HT-29 (cell line): ENCODE results near the gene SLFN13. TPM values are rescaled to one million over a fixed set of nuclear protein-coding genes. Genes with fewer than 3 reads are reported as not detected.
"Not testable (repeated sequence)": the region's sequence is repeated elsewhere in the genome, so short reads cannot be mapped to it uniquely, and the experiment has no call there.

Source experiments
- DNase-seq: peaks from one replicate; pipeline ENCODE4 v3.0.0-alpha.2; 2015; ENCODE audit warnings: low spot score
- small RNA-seq: library from RNA; depleted of rRNA; stranded (forward); fragments of <200 nt; gene quantifications from one replicate; pipeline ENCODE3, GENCODE V24; 2014
- total RNA-seq: library from RNA; depleted of rRNA; stranded (reverse); fragments of >200 nt; shearing (Covaris generic); gene quantifications from 2 replicates; pipeline ENCODE4 v1.2.3, GENCODE V29; 2014; rRNA removed

Gene SLFN13
- total RNA-seq, 1 experiment from 2014 or later: not detected

DNA sequence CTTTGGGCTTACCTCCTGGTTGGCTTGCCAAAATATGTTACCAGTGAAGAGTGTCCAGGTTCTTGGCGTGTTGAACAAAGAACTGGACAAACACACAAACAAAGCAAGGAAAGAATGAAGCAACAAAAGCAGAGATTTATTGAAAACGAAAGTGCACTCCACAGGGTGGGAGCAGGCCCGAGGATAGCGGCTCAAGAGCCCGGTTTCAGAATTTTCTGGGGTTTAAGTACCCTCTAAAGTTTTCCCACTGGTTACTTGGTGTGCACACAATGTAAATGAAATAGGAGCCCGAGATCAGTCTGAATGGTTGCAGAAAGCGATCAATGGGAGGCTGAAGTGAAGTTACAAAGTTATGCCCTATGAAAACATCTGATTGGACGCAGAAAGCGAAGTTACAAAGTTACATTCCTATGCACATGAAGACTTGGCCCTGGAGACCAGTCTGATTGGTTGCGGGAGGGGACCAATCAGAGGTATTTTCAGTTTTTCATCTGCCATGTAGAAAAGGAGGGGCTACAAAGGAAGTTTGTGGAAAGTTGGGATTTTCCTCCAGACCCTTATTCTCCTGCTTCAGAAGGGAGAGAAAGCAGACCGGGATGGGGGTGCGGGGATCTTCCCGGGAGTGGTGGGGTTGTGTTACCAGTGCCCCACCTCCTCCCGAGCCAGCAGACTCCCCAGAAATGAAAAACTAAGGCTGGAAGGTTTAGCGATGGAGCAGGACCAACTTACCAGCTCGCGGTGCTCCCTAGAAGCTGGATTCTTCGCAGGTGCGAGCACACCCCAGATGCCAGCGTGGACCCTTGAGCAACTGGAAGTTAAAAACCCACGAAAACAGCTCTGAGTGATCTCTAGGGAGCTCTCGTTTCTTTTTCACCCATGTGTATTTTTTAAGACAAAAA lies 16.1 kb downstream of the SLFN13 start, which contains the start of gene SLFN12:
TSS of gene SLFN12 (minus strand) at position 325 of the 899 bp plus-strand sequence. CDS start 9,472 bp downstream, outside the sequence.
- no peak for DNase-seq

DNA sequence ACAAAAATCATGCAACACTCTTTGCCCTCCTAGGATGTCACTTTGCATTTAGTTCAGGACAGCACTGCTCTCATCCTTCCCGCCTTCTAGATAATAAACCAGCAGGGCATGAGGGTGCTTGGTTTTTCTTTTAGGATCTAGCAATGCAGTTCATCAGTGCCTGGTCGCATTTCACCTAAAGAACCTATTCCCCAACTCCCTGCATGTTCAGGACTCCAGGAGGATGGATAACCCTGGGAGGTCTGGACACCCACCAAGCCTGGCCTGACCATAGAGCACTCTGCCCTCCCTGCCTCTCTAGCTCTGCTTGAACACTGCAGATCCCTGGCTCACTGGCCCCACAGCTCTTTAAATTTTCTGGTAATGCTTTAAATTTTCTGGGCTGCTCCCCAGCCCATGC lies 18.9 kb downstream of the SLFN13 start:
- DNase-seq: no peak

DNA sequence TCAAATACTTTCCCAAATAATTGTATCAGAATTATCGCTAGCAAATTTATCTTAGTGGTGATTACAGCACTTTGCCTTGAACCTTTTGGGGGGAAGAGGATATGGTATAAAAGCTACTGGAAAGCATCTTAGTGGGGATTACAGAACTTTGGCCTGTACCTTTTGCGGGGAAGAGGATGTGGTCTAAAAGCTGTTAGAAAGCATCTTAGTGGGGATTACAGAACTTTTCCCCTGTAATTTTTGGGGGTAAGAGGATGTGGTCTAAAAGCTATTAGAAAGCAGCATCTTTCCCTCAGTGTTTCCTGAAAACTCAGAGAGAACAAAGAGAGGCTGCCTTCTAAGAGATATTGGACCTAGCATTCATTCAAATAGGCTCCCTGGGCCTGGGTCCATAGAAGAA lies 20.3 kb downstream of the SLFN13 start:
- DNase-seq: no peak

DNA sequence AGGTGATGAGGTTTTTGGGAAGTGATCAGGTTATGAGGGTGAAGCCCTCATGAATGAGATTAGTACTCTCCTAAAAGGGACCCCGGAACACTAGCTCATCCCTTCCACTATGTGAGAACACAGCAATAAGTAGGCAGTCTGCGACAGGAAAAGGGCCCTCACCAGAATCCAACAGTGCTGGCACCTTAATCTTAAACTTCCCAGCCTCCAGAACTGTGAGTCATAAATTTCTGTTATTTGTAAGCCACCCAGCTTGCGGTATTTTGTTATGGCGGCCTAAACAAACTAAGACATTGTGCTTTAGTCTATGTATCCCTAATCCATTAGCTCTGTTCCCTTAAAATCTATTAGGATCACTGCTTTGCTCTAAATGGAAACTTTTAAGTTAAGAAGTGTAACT lies 24.8 kb downstream of the SLFN13 start:
- no peak for DNase-seq

DNA sequence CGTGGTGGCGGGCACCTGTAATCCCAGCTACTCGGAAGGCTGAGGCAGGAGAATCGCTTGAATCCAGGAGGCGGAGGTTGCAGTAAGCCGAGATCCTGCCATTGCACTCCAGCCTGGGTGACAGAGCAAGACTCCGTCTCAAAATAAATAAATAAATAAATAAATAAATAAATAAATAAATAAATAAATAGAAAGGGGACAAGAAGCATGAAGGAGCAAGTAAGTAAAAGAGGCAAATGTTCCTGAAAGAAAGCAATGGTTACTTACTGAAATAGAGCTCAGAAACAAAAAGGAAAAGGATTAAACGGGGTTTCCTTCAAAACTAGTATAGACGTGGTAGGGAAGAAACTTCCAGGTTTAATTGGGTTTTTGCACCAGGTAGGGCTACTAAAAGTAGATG lies 27.5 kb downstream of the SLFN13 start:
- not testable (repeated sequence) for DNase-seq

DNA sequence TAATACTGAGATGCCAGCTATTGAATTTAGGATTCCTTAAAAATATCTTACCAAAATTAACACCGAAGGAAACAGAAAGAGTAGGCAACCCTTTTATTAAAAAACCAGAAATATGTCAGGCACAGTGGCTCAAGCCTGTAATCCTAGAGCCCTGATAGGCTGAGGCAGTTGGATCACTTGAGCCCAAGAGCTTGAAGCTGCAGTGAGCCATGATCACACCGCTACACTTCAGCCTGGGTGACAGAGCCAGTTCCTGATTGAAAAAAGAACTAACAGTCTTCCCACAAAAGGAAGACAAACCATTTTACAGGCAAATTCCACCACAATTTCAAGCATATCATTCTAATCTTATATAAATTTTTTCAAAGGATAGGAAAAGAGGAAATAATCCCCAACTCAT lies 31.9 kb downstream of the SLFN13 start:
- DNase-seq: no peak

DNA sequence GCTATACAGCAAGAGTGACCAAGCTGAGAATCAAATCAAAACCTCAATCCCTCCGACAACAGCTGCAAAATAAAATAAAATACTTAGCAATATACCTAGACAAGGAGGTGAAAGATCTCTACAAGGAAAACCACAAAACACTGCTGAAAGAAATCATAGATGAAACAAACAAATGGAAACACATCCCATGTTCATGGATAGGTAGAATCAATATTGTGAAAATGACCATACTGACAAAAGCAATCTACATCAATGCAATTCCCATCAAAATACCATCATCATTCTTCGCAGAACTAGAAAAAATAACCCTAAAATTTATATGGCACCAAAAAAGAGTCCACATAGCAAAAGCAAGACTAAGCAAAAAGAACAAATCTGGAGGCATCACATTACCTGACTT lies 33.9 kb downstream of the SLFN13 start:
- not testable (repeated sequence) for DNase-seq

DNA sequence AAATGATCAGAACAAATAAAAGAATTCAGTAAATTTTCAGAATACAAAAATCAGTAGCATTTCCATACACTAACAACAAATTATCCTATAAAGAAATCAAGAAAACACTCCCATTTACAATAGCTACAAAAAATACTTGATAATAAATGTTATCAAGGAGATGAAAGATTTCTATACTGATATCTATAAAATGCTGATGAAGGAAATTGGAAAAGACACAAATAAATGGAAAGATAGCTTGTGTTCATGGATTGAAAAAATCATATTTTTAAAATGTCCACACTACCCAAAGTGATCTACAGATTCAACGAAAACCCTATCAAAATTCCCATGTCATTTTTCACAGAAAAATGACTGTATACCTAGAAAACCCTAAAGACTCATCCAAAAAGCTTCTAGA lies 34.3 kb downstream of the SLFN13 start:
- no peak for DNase-seq

DNA sequence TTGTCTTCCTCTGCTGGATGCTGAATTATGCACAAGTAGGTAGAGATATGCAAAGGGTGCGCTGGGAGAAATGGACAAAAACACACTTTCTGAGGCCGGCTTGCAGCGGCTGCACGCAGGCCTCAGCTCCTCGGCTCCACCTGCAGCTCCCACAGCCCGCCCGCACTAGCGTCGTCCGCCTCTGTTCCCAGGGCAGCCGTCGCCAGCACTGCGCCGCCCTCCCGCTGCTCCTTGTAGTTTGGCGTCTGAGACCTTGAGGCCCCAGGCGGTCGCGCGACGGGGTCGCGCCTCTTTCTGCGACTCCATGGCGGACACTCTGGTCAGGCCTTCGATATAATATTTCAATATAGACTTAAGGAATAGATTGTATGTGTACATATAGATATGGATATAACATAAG lies 41.0 kb downstream of the SLFN13 start:
- no peak for DNase-seq

DNA sequence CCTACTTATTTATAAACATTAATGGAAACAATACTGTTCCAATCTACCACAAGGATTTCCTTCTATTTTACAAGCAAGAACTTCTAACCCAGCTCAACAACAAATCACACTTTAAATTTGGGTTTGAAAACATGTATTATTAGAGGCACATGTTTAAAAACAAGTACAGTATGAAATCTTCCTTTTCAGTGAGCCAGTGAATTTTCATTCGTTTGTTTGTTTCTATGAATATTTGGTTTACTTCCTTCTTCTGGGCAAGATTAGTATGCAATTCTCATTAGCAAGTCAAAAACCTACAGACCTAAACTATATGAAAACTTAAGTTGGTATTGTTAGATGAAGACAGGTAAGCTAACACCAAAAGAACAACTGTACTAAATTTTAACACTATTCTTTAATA lies 42.0 kb downstream of the SLFN13 start:
- DNase-seq: no peak

DNA sequence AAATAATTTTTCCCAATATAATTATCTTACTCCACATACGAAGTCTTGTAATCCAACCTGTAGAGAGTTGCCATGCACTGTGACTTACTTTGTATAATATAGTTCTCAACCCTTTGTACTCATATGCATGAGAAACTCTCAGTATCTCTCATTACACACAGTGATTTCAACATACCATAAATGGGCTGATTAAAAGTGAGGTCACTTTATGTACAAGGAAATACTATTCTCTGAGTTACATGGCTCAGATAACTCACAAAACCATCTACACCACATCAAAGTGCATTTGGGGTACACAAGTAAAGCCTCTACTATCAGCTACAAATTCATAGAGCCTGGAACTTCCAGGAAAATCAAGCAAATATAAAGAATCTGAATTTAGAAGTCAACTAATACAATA lies 44.2 kb downstream of the SLFN13 start:
- peak; percentile 54 for DNase-seq

DNA sequence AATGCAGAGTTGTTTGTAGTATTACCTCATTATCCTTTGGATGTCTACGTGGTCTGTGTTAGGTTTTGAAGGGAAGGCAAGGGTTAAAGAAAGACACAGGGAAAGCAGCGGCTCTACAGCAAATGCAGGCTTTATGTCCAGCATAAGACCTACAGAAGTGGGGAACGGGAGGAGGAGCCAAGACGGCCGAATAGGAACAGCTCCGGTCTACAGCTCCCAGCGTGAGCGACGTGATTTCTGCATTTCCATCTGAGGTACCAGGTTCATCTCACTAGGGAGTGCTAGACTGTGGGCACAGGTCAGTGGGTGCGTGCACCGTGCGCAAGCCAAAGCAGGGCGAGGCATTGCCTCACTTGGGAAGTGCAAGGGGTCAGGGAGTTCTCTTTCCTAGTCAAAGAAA lies 54.8 kb downstream of the SLFN13 start:
- peak; percentile 63 for DNase-seq

DNA sequence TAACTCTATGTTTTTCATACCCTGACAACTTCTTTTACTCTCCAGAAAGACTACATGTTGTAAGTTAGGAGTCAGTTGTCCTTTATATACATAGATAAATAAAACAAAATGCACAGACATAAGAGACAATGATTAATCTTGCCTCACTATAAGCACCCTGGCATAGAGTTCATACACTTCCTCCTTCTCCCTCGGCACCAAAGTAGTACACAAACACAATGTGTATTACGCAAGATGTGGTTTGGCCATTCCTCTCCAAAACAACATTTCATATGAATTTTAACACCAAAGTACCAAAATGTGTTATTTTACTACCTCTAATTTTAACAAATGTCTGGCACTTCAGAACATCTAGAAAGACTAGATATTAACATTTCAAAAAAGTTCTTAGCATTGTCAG lies 57.9 kb downstream of the SLFN13 start:
- no peak for DNase-seq

DNA sequence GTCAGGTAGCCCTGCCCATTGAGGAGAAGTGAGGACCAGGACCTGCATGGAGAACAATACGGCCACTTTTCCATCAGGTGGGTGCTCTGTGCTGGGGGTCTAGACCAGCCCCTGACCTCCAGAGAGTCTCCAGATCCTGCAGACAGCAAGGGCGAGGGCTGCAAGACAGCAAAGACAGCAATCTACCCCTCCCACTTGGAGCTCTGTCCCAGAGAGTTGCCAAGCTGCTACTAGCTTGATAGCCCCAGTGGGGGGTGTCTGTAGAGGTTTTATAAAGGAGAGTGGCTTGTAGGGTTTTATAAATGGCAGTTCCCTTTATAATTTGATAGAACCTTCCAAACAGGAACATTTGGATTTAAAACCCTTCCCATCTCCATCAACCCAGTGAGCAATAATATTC lies 58.4 kb downstream of the SLFN13 start:
- DNase-seq: no peak

DNA sequence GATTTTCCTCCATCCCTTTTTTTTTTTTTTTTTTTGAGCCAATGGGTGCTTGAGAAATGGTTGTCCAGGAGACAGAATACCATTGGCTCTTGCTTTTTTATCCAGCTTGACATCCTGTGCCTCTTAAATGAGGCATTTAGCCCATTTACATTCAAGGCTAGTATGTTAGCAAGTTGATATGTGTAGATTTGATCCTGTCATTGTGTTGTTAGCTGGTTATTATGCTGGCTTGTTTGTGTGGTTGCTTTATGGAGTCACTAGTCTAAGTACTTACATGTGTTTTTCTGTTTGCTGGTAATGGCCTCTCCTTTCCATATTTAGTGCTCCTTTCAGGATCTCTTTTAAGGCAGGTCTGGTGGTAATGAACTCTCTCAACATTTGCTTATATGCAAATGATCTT lies 61.1 kb downstream of the SLFN13 start:
- DNase-seq: no peak

Small RNA genes within 50 kb of the gene (small RNA-seq; reads per million reads assigned to genes)
- gene AC060766.5: not detected

Other genes with a start within 250 kb of the SLFN13 start
- 2.0 and 3.8 TPM in 2 replicates for gene SLFN5, start 205.7 kb downstream of the SLFN13 start, total RNA-seq
- gene SLFN11, start 75.1 kb downstream of the SLFN13 start, total RNA-seq: not detected in 2 replicates
- not detected in 2 replicates for gene SLFN12, start 16.3 kb downstream of the SLFN13 start, total RNA-seq
- gene SLFN12L, start 88.9 kb upstream of the SLFN13 start, total RNA-seq: not detected in 2 replicates
- not detected in 2 replicates for gene SLFN14, start 112.1 kb upstream of the SLFN13 start, total RNA-seq
- gene PEX12, start 129.8 kb upstream of the SLFN13 start, total RNA-seq: 3.8 and 6.1 TPM in 2 replicates
- gene AP2B1, start 138.6 kb upstream of the SLFN13 start, total RNA-seq: 65.0 and 65.8 TPM in 2 replicates